ENCODE measurements around the gene HS1BP3. TPM values are rescaled to one million over a fixed set of nuclear protein-coding genes. Genes with fewer than 3 reads are reported as not detected.

The HS1BP3 gene
- total RNA-seq, 4 donors from 2014 or later, result 16.6 to 26.9 (median 19.4) TPM

DNA sequence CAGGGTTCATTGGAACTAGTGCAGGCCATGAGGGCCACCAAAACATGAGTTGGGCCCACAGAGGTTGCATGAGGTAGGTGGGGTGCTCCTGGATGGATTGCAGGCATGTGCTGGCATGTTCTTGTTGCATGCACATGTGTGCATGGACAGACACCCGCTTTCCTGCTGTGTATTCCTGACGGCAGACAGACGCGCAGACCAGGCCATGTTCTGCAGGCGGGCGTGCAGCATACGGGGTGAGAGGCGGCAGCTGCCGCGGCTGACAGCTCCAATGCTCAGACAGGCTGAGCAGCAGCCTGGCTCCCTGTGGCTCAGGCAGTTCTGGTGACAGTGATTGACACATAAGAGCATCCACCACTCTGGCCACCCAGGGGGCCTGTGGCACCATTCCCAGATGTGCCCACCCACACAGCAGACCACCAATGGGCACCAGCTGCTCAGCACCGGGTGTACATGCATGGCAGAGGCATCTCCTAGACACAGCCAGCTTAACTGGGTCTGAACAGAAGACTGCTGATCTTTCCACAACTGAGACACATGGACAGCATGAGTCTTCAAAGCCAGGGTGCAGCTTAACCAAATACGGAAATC lies 21.2 kb downstream of the HS1BP3 start:
- in situ Hi-C loops (cut with MboI; ENCODE audit: low sequenced_read_pairs in 4 of 4) (loop anchor here in 1 of 4 donors (25.0 kb wide), 1 partner anchor 567 kb away; the partner anchor contains the start of gene LAPTM4A), intact Hi-C loops (cut with DNase I; ENCODE audit: low total_unique reads) (no loop called here)
- Histone ChIP-seq H3K36me3 (no peaks in the 10 kb centered on the region), H3K4me3 (no peak overlapping the region), H3K4me1 (peaks cover 19 to 32% of the 10 kb centered on the region in 2 donors), H3K9me3 (no peaks in the 10 kb centered on the region), H3K27me3 (no peaks in the 10 kb centered on the region), H3K27ac (no peak overlapping the region)
- no peak for ATAC-seq
- no peak for TF ChIP-seq POLR2A (IDR thresholded peaks at IDR 0.05)
- TF ChIP-seq, protein P1, sequence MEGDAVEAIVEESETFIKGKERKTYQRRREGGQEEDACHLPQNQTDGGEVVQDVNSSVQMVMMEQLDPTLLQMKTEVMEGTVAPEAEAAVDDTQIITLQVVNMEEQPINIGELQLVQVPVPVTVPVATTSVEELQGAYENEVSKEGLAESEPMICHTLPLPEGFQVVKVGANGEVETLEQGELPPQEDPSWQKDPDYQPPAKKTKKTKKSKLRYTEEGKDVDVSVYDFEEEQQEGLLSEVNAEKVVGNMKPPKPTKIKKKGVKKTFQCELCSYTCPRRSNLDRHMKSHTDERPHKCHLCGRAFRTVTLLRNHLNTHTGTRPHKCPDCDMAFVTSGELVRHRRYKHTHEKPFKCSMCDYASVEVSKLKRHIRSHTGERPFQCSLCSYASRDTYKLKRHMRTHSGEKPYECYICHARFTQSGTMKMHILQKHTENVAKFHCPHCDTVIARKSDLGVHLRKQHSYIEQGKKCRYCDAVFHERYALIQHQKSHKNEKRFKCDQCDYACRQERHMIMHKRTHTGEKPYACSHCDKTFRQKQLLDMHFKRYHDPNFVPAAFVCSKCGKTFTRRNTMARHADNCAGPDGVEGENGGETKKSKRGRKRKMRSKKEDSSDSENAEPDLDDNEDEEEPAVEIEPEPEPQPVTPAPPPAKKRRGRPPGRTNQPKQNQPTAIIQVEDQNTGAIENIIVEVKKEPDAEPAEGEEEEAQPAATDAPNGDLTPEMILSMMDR (IDR thresholded peaks at IDR 0.05 in 4 of 5, conservative IDR thresholded peaks at IDR 0.05 in 1 of 5), result no peak
- DNase-seq, result no peak

GRCh38 chr2:20629181-20629580 lies 21.7 kb downstream of the HS1BP3 start:
- H3K4me3 ChIP-seq, result no peak overlapping the region
- in situ Hi-C loops (cut with MboI; ENCODE audit: low sequenced_read_pairs in 4 of 4), result loop anchor here in 1 of 4 donors (25.0 kb wide), 1 partner anchor 567 kb away; the partner anchor contains the start of gene LAPTM4A
- DNase-seq, result no peak
- no peak for ATAC-seq
- H3K4me1 ChIP-seq, result peaks cover 20 to 31% of the 10 kb centered on the region in 2 donors
- H3K36me3 ChIP-seq, result peaks cover 0 to 4% of the 10 kb centered on the region in 2 donors
- no peaks in the 10 kb centered on the region for H3K27me3 ChIP-seq
- intact Hi-C loops (cut with DNase I; ENCODE audit: low total_unique reads), result no loop called here
- no peaks in the 10 kb centered on the region for H3K9me3 ChIP-seq
- no peak overlapping the region for H3K27ac ChIP-seq
- no peak for TF ChIP-seq POLR2A (IDR thresholded peaks at IDR 0.05)
- TF ChIP-seq, protein P1 (IDR thresholded peaks at IDR 0.05 in 4 of 5, conservative IDR thresholded peaks at IDR 0.05 in 1 of 5), result no peak

DNA sequence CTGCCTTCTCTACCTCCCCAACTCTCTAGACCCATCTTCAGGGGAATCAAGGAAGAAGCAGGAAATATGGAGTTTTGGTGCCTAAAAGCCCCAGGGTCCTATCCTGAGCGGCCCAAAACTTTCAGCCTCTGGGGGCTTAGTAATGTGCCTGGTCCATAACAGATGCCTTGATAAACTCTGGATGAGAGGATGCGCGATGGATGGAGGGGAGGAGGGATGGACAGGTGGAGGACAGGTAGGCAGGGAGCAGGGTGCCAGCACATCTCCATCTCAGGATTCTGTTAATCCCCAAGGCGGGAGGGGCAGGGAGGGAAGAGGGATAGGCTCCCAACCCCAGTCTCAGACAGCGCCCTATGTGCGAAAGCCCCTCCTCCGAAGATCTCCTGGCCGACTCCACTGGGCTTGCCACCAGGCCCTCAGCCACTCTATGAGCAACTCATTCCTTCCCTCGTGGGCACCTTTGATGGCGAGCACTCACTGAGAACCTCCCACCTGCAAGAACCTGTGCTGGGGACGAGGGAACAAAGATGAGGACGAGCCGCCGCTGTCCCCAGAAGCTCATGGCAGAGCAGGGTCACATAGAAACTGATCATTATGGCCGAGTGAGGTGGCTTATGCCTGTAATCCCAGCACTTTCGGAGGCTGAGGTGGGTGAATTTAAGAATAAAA lies 23.1 kb downstream of the HS1BP3 start:
- Histone ChIP-seq H3K9me3 (no peaks in the 10 kb centered on the region), H3K4me3 (no peak overlapping the region), H3K27me3 (no peaks in the 10 kb centered on the region), H3K27ac (peak overlapping the region in 3 of 4 donors; percentile 78 to 93 (median 87)), H3K36me3 (peaks cover 0 to 9% of the 10 kb centered on the region in 2 donors), H3K4me1 (peaks cover 32 to 37% of the 10 kb centered on the region in 2 donors)
- no peak for TF ChIP-seq POLR2A (IDR thresholded peaks at IDR 0.05)
- TF ChIP-seq, protein P1 (IDR thresholded peaks at IDR 0.05 in 4 of 5, conservative IDR thresholded peaks at IDR 0.05 in 1 of 5), result no peak
- in situ Hi-C loops (cut with MboI; ENCODE audit: low sequenced_read_pairs in 4 of 4), result loop anchor here in 1 of 4 donors (25.0 kb wide), 1 partner anchor 566 kb away; the partner anchor contains the start of gene LAPTM4A
- ATAC-seq, result no peak
- DNase-seq, result peak in 1 of 2 donors; percentile 5
- intact Hi-C loops (cut with DNase I; ENCODE audit: low total_unique reads), result no loop called here

DNA sequence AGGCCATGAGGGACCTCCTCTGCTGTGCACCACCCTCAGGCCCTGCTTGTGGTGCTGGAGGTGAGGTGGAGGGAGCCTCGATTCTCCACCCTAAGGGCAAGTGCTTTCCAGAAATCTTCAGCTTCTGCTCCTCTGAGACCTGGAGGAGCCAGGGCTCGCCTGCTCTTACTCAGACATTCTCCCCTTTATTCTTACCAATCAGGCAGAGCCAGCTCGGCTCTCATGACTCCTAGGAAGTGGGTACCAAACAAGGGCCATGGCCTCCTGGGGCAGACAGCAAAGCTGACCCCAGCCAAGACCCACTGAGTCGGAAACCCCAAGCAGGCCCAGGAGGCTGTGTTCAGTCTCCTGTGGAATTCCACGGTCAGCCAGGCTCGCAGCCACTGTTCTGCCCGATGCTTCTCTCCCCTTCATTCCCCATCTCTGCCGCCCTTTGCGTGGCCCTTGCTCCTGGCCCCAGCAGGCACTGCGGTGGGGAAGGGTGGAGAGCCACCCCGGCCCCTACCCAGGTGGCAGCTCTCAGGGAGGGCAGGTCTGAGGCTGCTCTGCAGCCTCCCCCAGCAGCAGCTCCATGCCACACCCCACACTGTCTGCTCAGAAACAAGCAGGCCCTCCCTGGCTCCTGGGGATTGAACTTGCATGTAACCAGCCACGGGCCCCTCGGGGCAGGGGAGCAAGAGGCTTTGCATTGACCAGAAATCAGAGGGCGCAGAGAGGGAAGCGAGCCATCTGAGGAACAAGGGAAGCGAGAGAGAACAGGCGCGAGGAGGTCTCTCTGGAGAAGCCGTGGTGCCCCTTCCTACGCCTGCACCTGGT lies 24.0 kb downstream of the HS1BP3 start:
- H3K27ac ChIP-seq, result peak overlapping the region; percentile 68 to 93 (median 82)
- TF ChIP-seq POLR2A (IDR thresholded peaks at IDR 0.05), result no peak
- TF ChIP-seq, protein P1 (IDR thresholded peaks at IDR 0.05 in 4 of 5, conservative IDR thresholded peaks at IDR 0.05 in 1 of 5), result no peak
- DNase-seq (peak in 1 of 2 donors; percentile 11), ATAC-seq (no peak)
- in situ Hi-C loops (cut with MboI; ENCODE audit: low sequenced_read_pairs in 4 of 4) (loop anchor here in 1 of 4 donors (25.0 kb wide), 1 partner anchor 565 kb away; the partner anchor contains the start of gene LAPTM4A), intact Hi-C loops (cut with DNase I; ENCODE audit: low total_unique reads) (no loop called here)
- H3K27me3 ChIP-seq, result no peaks in the 10 kb centered on the region
- H3K4me1 ChIP-seq, result peaks cover 39 to 46% of the 10 kb centered on the region in 2 donors
- peaks cover 0 to 9% of the 10 kb centered on the region in 2 donors for H3K36me3 ChIP-seq
- H3K4me3 ChIP-seq, result no peak overlapping the region
- no peaks in the 10 kb centered on the region for H3K9me3 ChIP-seq

Data from gastrocnemius medialis (tissue), 4 donors.